Duodenal mucosa (tissue), 2 donors: Measurements from ENCODE around the gene CDC14A.
A peak's percentile ranks its signal among the peaks of the same experiment; 100 is the strongest.
"Not testable (repeated sequence)": the region's sequence is repeated elsewhere in the genome, so short reads cannot be mapped to it uniquely, and the experiment has no call there.

Experiments used
- H3K27ac ChIP-seq: one replicate; pipeline ENCODE4 v1.7.0; 2013; ENCODE audit warnings: low read depth, low read length
- H3K27me3 ChIP-seq, 2 donors: one replicate each; pipeline ENCODE4 v1.7.0; 2013; ENCODE audit warnings: low read length in 2 of 2, control low read depth in 1 of 2; ENCODE audit not compliant: insufficient read depth in 2 of 2, control insufficient read depth in 1 of 2
- H3K36me3 ChIP-seq, 2 donors: one replicate each; pipeline ENCODE4 v1.7.0; 2013; ENCODE audit warnings: low read length in 2 of 2, control low read depth in 1 of 2; ENCODE audit not compliant: insufficient read depth in 2 of 2, control insufficient read depth in 1 of 2
- H3K4me1 ChIP-seq, 2 donors: one replicate each; pipeline ENCODE4 v1.7.0; 2013; ENCODE audit warnings: low read length in 2 of 2, control low read depth in 1 of 2; ENCODE audit not compliant: insufficient read depth in 2 of 2, control insufficient read depth in 1 of 2
- H3K4me3 ChIP-seq, 2 donors: one replicate each; pipeline ENCODE4 v1.7.0; 2013; ENCODE audit warnings: low read length in 2 of 2, low read depth in 1 of 2
- H3K9ac ChIP-seq, 2 donors: one replicate each; pipeline ENCODE4 v1.7.0; 2013; ENCODE audit warnings: low read length in 2 of 2, low read depth in 1 of 2
- H3K9me3 ChIP-seq, 2 donors: one replicate each; pipeline ENCODE4 v1.7.0; 2013; ENCODE audit warnings: low read length in 2 of 2, control low read depth in 1 of 2; ENCODE audit not compliant: control insufficient read depth in 1 of 2

Gene CDC14A

DNA sequence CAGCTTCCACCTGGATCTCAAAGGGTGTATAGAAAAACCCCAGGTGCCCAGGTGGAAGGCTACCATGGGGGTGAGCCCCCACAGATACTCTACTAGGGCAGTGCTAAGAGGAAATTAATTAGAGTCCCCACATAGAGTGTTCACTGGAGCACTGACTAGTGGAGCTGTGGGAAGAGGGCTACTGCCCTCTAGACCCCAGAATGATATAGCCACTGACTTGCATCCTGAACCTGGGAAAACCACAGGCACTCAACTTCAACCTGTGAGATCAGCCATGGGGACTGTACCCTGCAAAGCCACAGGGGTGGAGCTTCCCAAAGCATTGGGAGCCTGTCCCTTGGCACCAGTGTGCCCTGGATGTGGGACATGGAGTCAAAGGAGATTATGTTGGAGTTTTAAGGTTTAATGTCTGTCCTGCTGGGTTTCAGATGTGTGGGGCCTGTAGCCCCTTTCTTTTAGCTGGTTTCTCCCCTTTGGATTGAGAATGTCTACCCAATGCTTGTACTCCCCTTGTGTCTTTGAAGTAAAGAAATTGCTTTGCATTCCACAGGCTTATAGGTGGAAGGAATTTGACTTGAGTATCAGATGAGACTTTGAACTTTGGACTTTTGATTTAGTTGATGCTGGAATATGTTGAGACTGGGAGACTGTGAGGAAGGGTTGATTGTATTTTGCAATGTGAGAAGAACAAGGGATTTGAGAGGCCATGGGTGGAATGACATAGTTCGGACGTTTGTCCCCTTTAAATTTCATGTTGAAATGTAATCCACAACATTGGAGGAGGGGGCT, 31.8 kb upstream of the CDC14A start:
- Histone ChIP-seq H3K4me1 (peaks cover 19 to 31% of the 10 kb centered on the region in 2 donors), H3K27ac (no peak overlapping the region), H3K27me3 (no peaks in the 10 kb centered on the region), H3K4me3 (peak overlapping the region in 1 of 2 donors; percentile 28), H3K9ac (no peak overlapping the region), H3K36me3 (no peaks in the 10 kb centered on the region), H3K9me3 (peaks cover 12 to 18% of the 10 kb centered on the region in 2 donors)

DNA sequence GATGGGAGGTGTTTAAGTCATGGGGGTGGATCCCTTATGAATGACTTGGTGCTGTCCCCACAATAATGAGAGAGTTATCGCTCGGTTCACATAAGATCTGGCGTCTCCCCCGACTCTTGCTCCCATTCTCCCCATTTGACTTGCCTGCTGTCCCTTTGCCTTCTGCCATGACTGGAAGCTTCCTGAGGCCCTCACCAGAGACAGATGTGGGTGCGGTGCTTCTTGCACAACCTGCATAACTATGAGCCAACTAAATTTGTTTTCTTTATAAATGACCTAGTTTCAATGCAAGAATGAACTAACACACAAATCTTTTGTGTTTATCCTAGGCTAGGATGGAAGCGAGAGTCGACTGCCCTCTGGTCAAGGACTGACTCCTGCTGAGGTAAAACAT, 31.2 kb upstream of the CDC14A start:
- H3K9me3 ChIP-seq = peaks cover 6 to 13% of the 10 kb centered on the region in 2 donors
- H3K4me3 ChIP-seq = no peak overlapping the region
- H3K9ac ChIP-seq = no peak overlapping the region
- H3K36me3 ChIP-seq = no peaks in the 10 kb centered on the region
- peaks cover 19 to 31% of the 10 kb centered on the region in 2 donors for H3K4me1 ChIP-seq
- H3K27me3 ChIP-seq = no peaks in the 10 kb centered on the region
- no peak overlapping the region for H3K27ac ChIP-seq

DNA sequence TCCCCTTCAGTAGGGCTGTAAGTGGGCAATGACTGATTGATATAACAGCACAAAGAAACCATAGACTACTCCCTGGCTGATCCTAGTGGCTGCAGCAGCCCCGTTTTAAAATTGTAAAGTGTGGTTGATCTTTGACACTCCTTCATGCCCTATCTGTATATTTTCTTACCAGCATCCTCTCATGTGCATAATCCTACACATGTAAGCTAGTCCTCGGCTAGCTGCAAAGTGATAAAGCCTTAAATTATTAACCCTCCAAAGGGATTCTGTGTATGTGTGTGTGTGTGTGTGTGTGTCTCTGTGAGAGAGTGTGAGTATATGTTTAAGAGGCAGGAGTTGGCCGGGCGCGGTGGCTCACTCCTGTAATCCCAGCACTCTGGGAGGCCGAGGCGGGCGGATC, 30.8 kb upstream of the CDC14A start:
- Histone ChIP-seq H3K27ac (no peak overlapping the region), H3K4me3 (no peak overlapping the region), H3K9me3 (peaks cover 2 to 11% of the 10 kb centered on the region in 2 donors), H3K4me1 (peaks cover 19 to 31% of the 10 kb centered on the region in 2 donors), H3K27me3 (no peaks in the 10 kb centered on the region), H3K9ac (no peak overlapping the region), H3K36me3 (no peaks in the 10 kb centered on the region)

DNA sequence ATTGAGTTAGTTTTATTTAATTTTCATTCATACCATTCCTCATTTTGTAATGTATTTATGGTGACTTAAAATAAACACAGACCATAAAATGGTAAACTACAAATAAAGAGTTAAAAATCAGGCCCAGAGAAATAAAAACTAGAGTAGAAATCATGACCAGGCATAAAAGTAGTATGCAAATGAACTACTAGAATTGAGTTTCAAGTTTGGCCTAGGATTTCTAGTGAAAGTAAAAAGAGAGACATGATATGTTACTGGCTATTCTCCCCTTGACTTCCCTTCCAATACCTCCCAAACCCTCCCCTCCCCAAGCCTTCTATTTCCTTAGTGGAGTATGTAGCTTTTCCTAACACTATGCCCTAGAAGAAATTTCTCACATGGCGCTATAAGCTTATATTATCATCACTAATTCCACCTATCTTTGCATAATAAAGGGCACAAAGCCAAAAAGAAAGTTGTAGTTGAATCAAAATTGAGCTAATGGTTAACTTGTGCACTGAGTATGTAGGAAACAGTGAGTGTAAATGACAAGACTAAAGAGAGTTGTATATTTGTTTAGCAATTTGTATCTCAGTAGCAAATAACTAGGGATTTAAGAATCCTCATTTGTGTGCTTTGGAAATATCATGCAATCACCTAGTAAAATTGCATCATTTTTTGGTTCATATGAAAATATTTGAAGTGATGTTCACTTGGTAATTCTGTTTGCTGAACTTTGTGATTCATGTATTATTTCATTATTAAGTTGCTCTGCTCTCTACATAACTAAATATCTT, 29.7 kb upstream of the CDC14A start:
- H3K36me3 ChIP-seq = no peaks in the 10 kb centered on the region
- no peak overlapping the region for H3K9ac ChIP-seq
- H3K27me3 ChIP-seq = no peaks in the 10 kb centered on the region
- H3K9me3 ChIP-seq = peaks cover 2 to 7% of the 10 kb centered on the region in 2 donors
- no peak overlapping the region for H3K4me3 ChIP-seq
- H3K27ac ChIP-seq = no peak overlapping the region
- H3K4me1 ChIP-seq = peaks cover 19 to 31% of the 10 kb centered on the region in 2 donors

DNA sequence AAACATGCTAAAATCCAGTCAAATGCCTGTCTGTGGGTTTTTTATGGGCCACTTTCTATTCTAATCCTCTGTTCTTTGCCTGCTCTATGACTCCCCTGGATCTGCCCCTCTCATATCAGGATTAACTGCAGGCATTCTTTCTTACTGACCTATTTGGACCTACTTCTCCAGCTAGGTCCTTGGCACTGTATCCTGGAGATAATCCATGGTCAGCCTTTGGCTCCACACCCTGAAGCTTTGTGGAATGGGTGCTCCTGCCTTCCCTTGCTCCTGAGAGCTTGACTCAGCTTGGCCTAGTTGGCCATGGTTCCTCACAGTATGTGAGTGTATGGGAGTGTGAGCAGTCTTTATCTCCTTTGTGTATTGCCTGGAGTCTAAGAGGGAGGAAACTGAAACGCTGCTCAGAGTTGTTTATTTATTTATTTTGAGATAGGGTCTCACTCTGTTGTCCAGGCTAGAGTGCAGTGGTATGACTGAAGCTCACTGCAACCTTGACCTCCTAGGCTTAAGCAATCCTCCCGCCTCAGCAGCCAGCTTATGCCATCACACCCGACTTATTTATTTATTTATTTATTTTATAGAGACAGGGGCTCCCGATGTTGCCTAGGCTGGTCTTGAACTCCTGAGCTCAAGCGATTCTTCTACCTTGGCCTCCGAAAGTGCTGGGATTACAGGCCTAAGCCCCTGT, 28.7 kb upstream of the CDC14A start:
- peaks cover 2 to 5% of the 10 kb centered on the region in 2 donors for H3K9me3 ChIP-seq
- no peak overlapping the region for H3K9ac ChIP-seq
- peaks cover 19 to 31% of the 10 kb centered on the region in 2 donors for H3K4me1 ChIP-seq
- no peak overlapping the region for H3K27ac ChIP-seq
- no peaks in the 10 kb centered on the region for H3K27me3 ChIP-seq
- H3K36me3 ChIP-seq = no peaks in the 10 kb centered on the region
- H3K4me3 ChIP-seq = no peak overlapping the region

DNA sequence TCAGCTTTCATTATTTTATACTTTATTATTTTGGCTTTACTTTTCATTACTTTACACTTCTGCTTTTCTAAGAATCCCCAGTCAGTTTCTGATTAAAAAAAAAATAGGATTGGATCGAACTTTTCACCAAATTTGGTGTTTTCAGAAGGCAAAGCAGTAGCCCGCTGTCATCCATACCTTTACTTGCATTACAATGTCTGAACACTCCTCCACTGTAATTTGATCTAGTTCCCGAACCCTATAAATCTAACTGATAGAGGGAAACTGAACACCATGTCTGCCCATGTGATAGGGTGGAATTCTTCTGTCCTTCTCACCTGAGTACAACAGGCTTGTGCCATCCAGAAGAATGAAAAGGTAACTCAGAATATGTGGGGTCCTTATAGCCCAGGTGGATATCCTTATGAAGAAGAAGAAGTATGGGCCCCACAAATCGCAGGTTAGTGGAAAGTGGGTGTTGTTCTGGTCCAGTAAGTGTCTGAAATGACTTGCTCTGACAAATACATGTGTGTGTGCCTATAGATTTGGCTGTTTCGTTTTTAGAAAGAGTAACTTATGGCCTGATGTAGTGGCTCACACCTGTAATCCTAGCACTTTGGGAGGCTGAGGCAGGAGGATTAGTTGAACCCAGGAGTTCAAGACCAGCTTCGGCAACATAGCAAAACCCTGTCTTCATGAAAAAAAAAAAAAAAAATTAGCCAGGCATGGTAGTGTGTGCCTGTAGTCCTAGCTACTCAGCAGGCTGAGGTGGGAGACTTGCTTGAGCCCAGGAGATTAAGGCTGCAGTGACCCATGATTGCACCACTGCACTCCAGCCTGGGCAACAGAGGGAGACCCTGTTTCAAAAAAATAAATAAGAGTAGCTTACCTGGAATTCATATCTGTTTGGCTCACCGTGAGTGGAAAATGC, 26.6 kb upstream of the CDC14A start:
- H3K4me1 ChIP-seq = peaks cover 16 to 24% of the 10 kb centered on the region in 2 donors
- H3K9me3 ChIP-seq = no peaks in the 10 kb centered on the region
- no peaks in the 10 kb centered on the region for H3K36me3 ChIP-seq
- no peaks in the 10 kb centered on the region for H3K27me3 ChIP-seq
- H3K4me3 ChIP-seq = no peak overlapping the region
- no peak overlapping the region for H3K9ac ChIP-seq
- H3K27ac ChIP-seq = no peak overlapping the region

DNA sequence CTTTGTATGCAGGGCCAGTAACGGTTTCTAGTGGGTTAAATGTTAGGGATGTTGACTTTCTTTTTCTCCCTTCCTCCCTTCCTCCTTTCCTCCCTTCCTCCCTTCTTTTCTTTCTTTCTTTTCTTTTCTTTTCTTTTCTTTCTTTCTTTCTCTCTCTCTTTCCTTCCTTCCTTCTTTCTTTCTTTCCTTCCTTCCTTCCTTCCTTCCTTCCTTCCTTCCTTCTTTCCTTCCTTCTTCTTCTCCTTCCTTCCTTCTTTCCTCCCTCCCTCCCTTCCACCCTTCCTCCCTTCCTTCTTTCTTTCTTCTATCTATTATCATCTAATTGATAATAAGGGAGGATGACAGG, 26.0 kb upstream of the CDC14A start:
- H3K4me1 ChIP-seq = peaks cover 12 to 18% of the 10 kb centered on the region in 2 donors
- not testable (repeated sequence) for H3K36me3 ChIP-seq, H3K9ac ChIP-seq, H3K4me3 ChIP-seq, H3K9me3 ChIP-seq, H3K27me3 ChIP-seq, H3K27ac ChIP-seq

DNA sequence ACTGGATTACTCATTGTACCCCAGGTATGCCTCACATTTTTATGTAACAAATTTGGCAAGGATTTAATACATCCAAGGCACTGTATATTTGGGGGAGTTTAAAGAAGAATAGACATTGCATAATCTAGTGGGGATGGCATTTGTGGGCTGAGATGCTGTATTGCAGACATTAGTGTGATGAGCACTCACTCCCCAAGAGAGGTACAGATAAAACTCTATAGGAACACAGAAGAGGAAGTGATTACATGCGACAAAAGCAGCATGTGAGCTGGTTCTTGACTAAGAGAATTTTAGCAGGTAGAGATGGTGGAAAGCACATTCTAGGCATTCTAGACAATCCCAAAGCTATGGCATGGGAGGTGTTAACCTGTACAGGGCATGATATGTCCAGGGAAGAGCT, 24.2 kb upstream of the CDC14A start:
- no peaks in the 10 kb centered on the region for H3K9me3 ChIP-seq
- no peaks in the 10 kb centered on the region for H3K27me3 ChIP-seq
- H3K4me1 ChIP-seq = peaks cover 5% of the 10 kb centered on the region in 2 donors
- no peak overlapping the region for H3K9ac ChIP-seq
- no peak overlapping the region for H3K4me3 ChIP-seq
- no peaks in the 10 kb centered on the region for H3K36me3 ChIP-seq
- H3K27ac ChIP-seq = no peak overlapping the region

DNA sequence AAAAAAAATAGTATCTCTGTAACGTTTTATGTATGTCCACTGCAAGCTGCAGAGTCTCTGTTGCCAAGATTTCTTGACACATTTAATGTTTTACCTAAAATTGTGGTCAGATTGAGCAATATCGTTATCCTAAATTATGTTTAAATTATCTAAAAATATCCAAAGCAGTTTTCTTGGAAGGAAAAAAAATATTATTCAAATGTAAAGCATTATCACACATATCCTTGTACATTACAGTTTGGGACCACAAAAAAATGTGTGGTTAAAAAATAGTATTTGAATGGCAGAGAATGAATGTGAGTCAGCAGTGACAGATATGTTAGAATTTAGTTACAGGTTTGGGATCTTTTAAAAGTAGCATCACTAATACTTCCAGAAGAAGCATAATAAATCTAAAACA, 21.2 kb upstream of the CDC14A start:
- H3K9ac ChIP-seq, H3K9me3 ChIP-seq, H3K4me3 ChIP-seq, H3K4me1 ChIP-seq, H3K36me3 ChIP-seq, H3K27ac ChIP-seq, H3K27me3 ChIP-seq: not testable (repeated sequence)
